DOHH2 (cell line): ENCODE data around the gene PCGF2.

Experiments
- H3F3A ChIP-seq: fragments of 200-600 bp; sonication (generic), shearing (Covaris generic); 2 replicates; pipeline ENCODE4 v1.6.0; 2016; ENCODE audit warnings: antibody characterized with exemption, mild to moderate bottlenecking; ENCODE audit not compliant: control insufficient read depth, insufficient read depth
- H3K27ac ChIP-seq: fragments of 200-600 bp; sonication (generic); 2 replicates; pipeline ENCODE4 v1.5.1; 2014; ENCODE audit warnings: low read depth, mild to moderate bottlenecking, low read length, moderate library complexity
- H3K27me3 ChIP-seq: fragments of 200-600 bp; sonication (generic); 2 replicates; pipeline ENCODE4 v1.6.1; 2014; ENCODE audit warnings: mild to moderate bottlenecking, low read length, mixed read lengths; ENCODE audit not compliant: control insufficient read depth
- H3K36me3 ChIP-seq: fragments of 200-600 bp; sonication (generic); 2 replicates; pipeline ENCODE4 v1.6.1; 2014; ENCODE audit warnings: mild to moderate bottlenecking, low read length, moderate library complexity, mixed read lengths; ENCODE audit not compliant: control insufficient read depth
- H3K4me1 ChIP-seq: fragments of 200-600 bp; sonication (generic); 2 replicates; pipeline ENCODE4 v1.6.1; 2014; ENCODE audit warnings: mild to moderate bottlenecking, low read length, mixed read lengths; ENCODE audit not compliant: control insufficient read depth
- H3K4me2 ChIP-seq: fragments of 200-600 bp; sonication (generic); 2 replicates; pipeline ENCODE4 v1.6.0; 2014; ENCODE audit warnings: mild to moderate bottlenecking, low read length, moderate library complexity
- H3K4me3 ChIP-seq: fragments of 200-600 bp; sonication (generic); 2 replicates; pipeline ENCODE4 v1.5.1; 2014; ENCODE audit warnings: mild to moderate bottlenecking, low read length, mixed read lengths
- H3K79me2 ChIP-seq: fragments of 200-600 bp; sonication (generic); 2 replicates; pipeline ENCODE4 v1.6.1; 2014; ENCODE audit warnings: mild to moderate bottlenecking, low read length, mixed read lengths; ENCODE audit not compliant: control insufficient read depth
- H3K9me2 ChIP-seq: fragments of 200-600 bp; sonication (generic); replicated peaks from 2 replicates; pipeline ENCODE4 v1.6.1; 2014; ENCODE audit warnings: mild to moderate bottlenecking, low read length, mixed read lengths; ENCODE audit not compliant: control insufficient read depth
- H3K9me3 ChIP-seq: fragments of 200-600 bp; sonication (generic); 2 replicates; pipeline ENCODE4 v1.6.1; 2014; ENCODE audit warnings: antibody characterized with exemption, low read length, mixed read lengths; ENCODE audit not compliant: control insufficient read depth, insufficient read depth
- H4K20me1 ChIP-seq: fragments of 200-600 bp; sonication (generic); 2 replicates; pipeline ENCODE4 v1.6.0; 2014; ENCODE audit warnings: low read depth, mild to moderate bottlenecking, antibody characterized with exemption, low read length, moderate library complexity; ENCODE audit not compliant: control insufficient read depth, insufficient read depth
- CTCF ChIP-seq: fragments of 200-600 bp; sonication (generic); IDR thresholded peaks from one replicate; pipeline ENCODE4 v1.5.1; 2014; ENCODE audit warnings: antibody characterized with exemption, mild to moderate bottlenecking, low read depth, low read length; ENCODE audit not compliant: poor library complexity, severe bottlenecking
- EZH2phosphoT487 ChIP-seq: fragments of 200-600 bp; sonication (generic); IDR thresholded peaks from 2 replicates; pipeline ENCODE4 v1.6.1; 2017; ENCODE audit warnings: borderline replicate concordance, mild to moderate bottlenecking, antibody characterized with exemption, low read length, moderate library complexity, mixed read lengths

The PCGF2 gene

GRCh38 chr17:38709104-38709820 lies 38.9 kb downstream of the PCGF2 start:
- Histone ChIP-seq H3K4me3 (no peak overlapping the region), H3K4me1 (peaks cover 16% of the 10 kb centered on the region), H3K36me3 (peaks cover 79% of the 10 kb centered on the region), H3K79me2 (peaks cover 37% of the 10 kb centered on the region), H3K9me2 (no peaks in the 10 kb centered on the region), H3K4me2 (no peak overlapping the region), H3F3A (peaks cover 1% of the 10 kb centered on the region), H4K20me1 (peaks cover 7% of the 10 kb centered on the region), H3K27ac (no peak overlapping the region), H3K27me3 (no peaks in the 10 kb centered on the region), H3K9me3 (no peaks in the 10 kb centered on the region)
- no peak for TF ChIP-seq CTCF
- no peak for TF ChIP-seq EZH2phosphoT487

GRCh38 chr17:38707678-38708351 lies 40.3 kb downstream of the PCGF2 start:
- Histone ChIP-seq H3K79me2 (peaks cover 43% of the 10 kb centered on the region), H3K36me3 (peaks cover 70% of the 10 kb centered on the region), H3K4me3 (peak overlapping the region; percentile 97; the same call in 1 of the 2 replicates), H3F3A (peaks cover 12% of the 10 kb centered on the region), H3K4me2 (peak overlapping the region; percentile 77; the same call in 1 of the 2 replicates), H4K20me1 (peaks cover 7% of the 10 kb centered on the region), H3K4me1 (peaks cover 27% of the 10 kb centered on the region), H3K27ac (no peak overlapping the region), H3K27me3 (no peaks in the 10 kb centered on the region), H3K9me3 (no peaks in the 10 kb centered on the region), H3K9me2 (no peaks in the 10 kb centered on the region)
- TF ChIP-seq EZH2phosphoT487 (no peak), CTCF (no peak)

GRCh38 chr17:38706505-38707216 lies 41.5 kb downstream of the PCGF2 start:
- Histone ChIP-seq H3K9me2 (no peaks in the 10 kb centered on the region), H3K36me3 (peaks cover 60% of the 10 kb centered on the region), H3K79me2 (peaks cover 44% of the 10 kb centered on the region), H3K4me1 (peaks cover 32% of the 10 kb centered on the region), H3K27me3 (no peaks in the 10 kb centered on the region), H3K27ac (peak overlapping the region; percentile 58), H3K4me3 (peak overlapping the region; percentile 97), H3F3A (peaks cover 20% of the 10 kb centered on the region), H4K20me1 (peaks cover 7% of the 10 kb centered on the region), H3K4me2 (peak overlapping the region; percentile 77), H3K9me3 (no peaks in the 10 kb centered on the region)
- TF ChIP-seq CTCF (no peak), EZH2phosphoT487 (no peak)
